Measurements from ENCODE around the gene TBC1D22A. TPM values are rescaled to one million over a fixed set of nuclear protein-coding genes. Genes with fewer than 3 reads are reported as not detected.

TBC1D22A gene
- total and polyA plus RNA-seq, 2 donors from 2014 or later = 24.6 to 39.4 TPM

DNA sequence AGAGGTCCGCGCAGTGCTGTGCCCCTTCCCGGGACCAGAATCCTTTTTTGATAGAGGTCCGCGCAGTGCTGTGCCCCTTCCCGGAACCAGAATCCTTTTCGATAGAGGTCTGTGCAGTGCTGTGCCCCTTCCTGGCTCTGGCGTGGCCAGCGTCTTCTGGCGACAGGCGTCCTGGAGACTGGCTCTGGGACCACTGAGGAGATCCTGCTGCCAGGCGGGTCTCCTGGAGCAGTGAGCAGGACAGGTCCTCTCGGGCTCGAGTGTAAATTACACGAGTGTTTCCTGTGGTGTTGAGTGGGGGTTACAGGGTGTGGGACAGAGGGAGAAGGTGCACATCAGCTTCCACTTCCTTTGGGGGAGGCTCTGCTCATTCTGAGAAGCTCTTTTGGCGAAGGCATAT, 98.1 kb downstream of the TBC1D22A start:
- FAIRE-seq (no peak), DNase-seq (no peak)
- H3K27me3 ChIP-seq (ENCODE audit: control insufficient read depth, insufficient read depth, low read length) = no peaks in the 10 kb centered on the region
- no peak overlapping the region for H3K4me3 ChIP-seq (ENCODE audit: low read length in 3 of 3)
- no peak overlapping the region for H3K9ac ChIP-seq (ENCODE audit: low read length in 3 of 3)
- TF ChIP-seq, protein P1, sequence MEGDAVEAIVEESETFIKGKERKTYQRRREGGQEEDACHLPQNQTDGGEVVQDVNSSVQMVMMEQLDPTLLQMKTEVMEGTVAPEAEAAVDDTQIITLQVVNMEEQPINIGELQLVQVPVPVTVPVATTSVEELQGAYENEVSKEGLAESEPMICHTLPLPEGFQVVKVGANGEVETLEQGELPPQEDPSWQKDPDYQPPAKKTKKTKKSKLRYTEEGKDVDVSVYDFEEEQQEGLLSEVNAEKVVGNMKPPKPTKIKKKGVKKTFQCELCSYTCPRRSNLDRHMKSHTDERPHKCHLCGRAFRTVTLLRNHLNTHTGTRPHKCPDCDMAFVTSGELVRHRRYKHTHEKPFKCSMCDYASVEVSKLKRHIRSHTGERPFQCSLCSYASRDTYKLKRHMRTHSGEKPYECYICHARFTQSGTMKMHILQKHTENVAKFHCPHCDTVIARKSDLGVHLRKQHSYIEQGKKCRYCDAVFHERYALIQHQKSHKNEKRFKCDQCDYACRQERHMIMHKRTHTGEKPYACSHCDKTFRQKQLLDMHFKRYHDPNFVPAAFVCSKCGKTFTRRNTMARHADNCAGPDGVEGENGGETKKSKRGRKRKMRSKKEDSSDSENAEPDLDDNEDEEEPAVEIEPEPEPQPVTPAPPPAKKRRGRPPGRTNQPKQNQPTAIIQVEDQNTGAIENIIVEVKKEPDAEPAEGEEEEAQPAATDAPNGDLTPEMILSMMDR (IDR thresholded peaks at IDR 0.05; ENCODE audit: borderline replicate concordance, extremely low read depth, insufficient read depth) = no peak
- no peaks in the 10 kb centered on the region for H3K36me3 ChIP-seq (ENCODE audit: control insufficient read depth in 2 of 3, insufficient read depth in 3 of 3, low read length in 3 of 3)
- intact Hi-C loops (cut with DNase I) = no loop called here
- H3K27ac ChIP-seq (ENCODE audit: low read depth in 2 of 2, low read length in 2 of 2) = no peak overlapping the region
- peaks cover 3 to 8% (median 5%) of the 10 kb centered on the region in 3 donors for H3K4me1 ChIP-seq (ENCODE audit: control insufficient read depth in 2 of 3, insufficient read depth in 2 of 3, low read depth in 1 of 3, low read length in 3 of 3)
- no peaks in the 10 kb centered on the region for H3K9me3 ChIP-seq (ENCODE audit: control insufficient read depth in 2 of 3, insufficient read depth in 1 of 3, low read length in 3 of 3)

DNA sequence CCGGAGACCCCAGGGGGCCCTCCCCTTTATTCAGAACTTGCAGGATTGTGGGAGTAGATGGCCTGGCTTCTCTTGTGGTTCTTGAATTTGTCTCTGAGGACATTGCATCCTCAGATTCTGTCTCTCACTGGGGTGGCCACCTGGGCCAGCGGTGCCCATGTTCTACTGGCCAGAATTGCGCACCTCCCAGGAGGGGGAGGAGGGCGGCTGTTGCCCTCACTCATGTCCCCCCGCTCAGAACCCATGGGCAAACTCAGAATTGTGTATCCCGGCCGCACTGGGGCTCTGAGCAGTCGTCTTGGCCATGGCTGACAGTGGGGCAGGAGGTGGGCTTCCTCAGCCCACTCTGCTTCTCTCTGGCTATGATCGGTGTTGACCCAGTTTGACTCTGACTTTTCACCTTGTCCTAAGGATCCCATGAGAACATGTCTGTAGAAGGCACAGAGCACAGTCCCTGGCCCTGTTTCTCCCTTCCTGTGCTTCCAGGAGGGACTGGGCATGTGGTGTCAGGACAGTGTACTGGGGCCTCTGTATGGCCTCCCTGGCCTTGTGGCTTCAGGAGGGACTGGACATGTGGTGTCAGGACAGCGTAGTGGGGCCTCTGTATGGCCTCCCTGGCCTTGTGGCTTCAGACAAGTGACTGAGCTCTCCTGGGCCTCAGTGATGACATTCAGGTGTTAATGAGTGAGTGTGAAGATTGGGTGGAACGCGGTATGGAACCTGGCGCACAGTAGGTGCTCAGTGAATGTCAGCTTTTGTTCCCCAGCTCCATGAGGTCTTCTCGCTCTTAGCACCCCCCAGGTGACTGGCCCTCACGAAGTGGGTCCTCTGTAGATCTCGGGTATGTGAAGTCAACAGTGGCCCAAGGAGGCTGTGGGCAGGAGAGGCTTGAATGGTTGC, 99.3 kb downstream of the TBC1D22A start:
- intact Hi-C loops (cut with DNase I) = no loop called here
- DNase-seq = no peak
- Histone ChIP-seq H3K36me3 (ENCODE audit: control insufficient read depth in 2 of 3, insufficient read depth in 3 of 3, low read length in 3 of 3) (peaks cover 0 to 1% (median 0%) of the 10 kb centered on the region in 3 donors), H3K9ac (ENCODE audit: low read length in 3 of 3) (no peak overlapping the region), H3K4me1 (ENCODE audit: control insufficient read depth in 2 of 3, insufficient read depth in 2 of 3, low read depth in 1 of 3, low read length in 3 of 3) (peaks cover 0 to 8% (median 5%) of the 10 kb centered on the region in 3 donors), H3K4me3 (ENCODE audit: low read length in 3 of 3) (no peak overlapping the region), H3K27ac (ENCODE audit: low read depth in 2 of 2, low read length in 2 of 2) (no peak overlapping the region), H3K27me3 (ENCODE audit: control insufficient read depth, insufficient read depth, low read length) (no peaks in the 10 kb centered on the region), H3K9me3 (ENCODE audit: control insufficient read depth in 2 of 3, insufficient read depth in 1 of 3, low read length in 3 of 3) (no peaks in the 10 kb centered on the region)
- TF ChIP-seq, protein P1 (IDR thresholded peaks at IDR 0.05; ENCODE audit: borderline replicate concordance, extremely low read depth, insufficient read depth) = no peak
- no peak for FAIRE-seq

DNA sequence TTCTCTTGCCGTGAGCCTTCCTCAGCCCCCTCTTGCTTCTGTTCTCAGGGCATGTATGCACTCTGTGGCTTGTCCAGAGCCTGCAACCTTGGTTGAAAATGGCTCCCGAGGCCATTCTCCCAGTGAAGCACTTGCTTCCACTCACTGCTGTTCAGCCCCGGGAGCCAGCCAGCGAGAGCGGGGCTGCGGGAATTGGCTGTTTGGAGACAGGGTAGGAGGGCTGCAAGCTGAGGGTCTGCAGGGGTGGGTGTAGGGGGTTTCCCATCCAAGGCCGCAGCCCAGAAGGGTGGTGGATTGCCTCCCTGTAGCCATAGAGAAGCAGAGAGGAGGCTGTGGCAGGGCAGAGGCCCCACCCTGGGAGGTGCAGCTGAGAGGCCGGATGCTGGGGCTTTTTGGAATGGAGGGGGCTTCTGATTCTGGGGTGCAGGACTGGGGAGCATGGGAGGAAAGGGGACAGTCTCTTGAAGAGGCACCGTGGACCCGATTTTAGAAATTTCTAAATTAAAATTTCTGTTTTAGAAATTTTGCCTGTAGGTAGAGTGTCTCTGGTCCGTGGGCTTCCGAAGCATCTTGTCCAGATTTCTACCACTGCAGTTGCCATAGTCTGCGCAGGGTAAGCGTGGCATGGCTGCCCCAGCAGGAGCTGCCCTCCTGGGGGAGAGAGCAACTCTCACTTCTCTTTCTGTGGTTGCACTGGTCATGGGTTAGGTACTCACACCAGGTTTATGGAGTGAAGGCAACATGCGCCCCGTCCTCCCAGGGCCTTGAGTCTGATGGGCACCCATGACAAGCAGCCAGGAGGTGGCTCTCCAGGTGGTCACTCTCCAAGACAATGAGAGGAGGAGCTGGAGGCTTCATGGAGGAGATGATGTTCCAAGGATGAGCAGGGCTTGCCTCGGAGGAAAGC, 100.2 kb downstream of the TBC1D22A start:
- peaks cover 0 to 5% (median 0%) of the 10 kb centered on the region in 3 donors for H3K36me3 ChIP-seq (ENCODE audit: control insufficient read depth in 2 of 3, insufficient read depth in 3 of 3, low read length in 3 of 3)
- H3K4me3 ChIP-seq (ENCODE audit: low read length in 3 of 3) = no peak overlapping the region
- TF ChIP-seq, protein P1 (IDR thresholded peaks at IDR 0.05; ENCODE audit: borderline replicate concordance, extremely low read depth, insufficient read depth) = no peak
- H3K9me3 ChIP-seq (ENCODE audit: control insufficient read depth in 2 of 3, insufficient read depth in 1 of 3, low read length in 3 of 3) = no peaks in the 10 kb centered on the region
- intact Hi-C loops (cut with DNase I) = no loop called here
- H3K4me1 ChIP-seq (ENCODE audit: control insufficient read depth in 2 of 3, insufficient read depth in 2 of 3, low read depth in 1 of 3, low read length in 3 of 3) = peaks cover 0 to 8% (median 5%) of the 10 kb centered on the region in 3 donors
- no peaks in the 10 kb centered on the region for H3K27me3 ChIP-seq (ENCODE audit: control insufficient read depth, insufficient read depth, low read length)
- DNase-seq (no peak), FAIRE-seq (no peak)
- no peak overlapping the region for H3K9ac ChIP-seq (ENCODE audit: low read length in 3 of 3)
- H3K27ac ChIP-seq (ENCODE audit: low read depth in 2 of 2, low read length in 2 of 2) = no peak overlapping the region
